HepG2 (cell line): ENCODE data around the gene RSRC2. TPM values are rescaled to one million over a fixed set of nuclear protein-coding genes. Genes with fewer than 3 reads are reported as not detected.

Experiments
- CENPX ChIP-seq: sonication (generic); formaldehyde crosslinking; IDR thresholded peaks from 2 replicates; pipeline ENCODE4 v1.9.0; 2021; ENCODE audit warnings: mild to moderate bottlenecking, missing genetic modification reagents, moderate library complexity
- RELA ChIP-seq: sonication (generic); formaldehyde crosslinking; IDR thresholded peaks from 2 replicates; pipeline ENCODE4 v1.4.0; 2020; ENCODE audit warnings: missing genetic modification reagents
- ZFP82 ChIP-seq: sonication (generic); formaldehyde crosslinking; IDR thresholded peaks from 2 replicates; pipeline ENCODE4 v1.5.1; 2020; ENCODE audit warnings: mild to moderate bottlenecking, missing genetic modification reagents, borderline replicate concordance
- ZNF609 ChIP-seq: sonication (generic); formaldehyde crosslinking; IDR thresholded peaks from 2 replicates; pipeline ENCODE4 v1.4.0; 2020; ENCODE audit warnings: mild to moderate bottlenecking, missing genetic modification reagents, borderline replicate concordance
- ZNF619 ChIP-seq: sonication (generic); formaldehyde crosslinking; IDR thresholded peaks from 2 replicates; pipeline ENCODE4 v1.4.0; 2020; ENCODE audit warnings: mild to moderate bottlenecking, missing genetic modification reagents
- ZNF639 ChIP-seq: conservative IDR thresholded peaks from 2 replicates; pipeline ENCODE4 v1.6.1; 2018; ENCODE audit warnings: missing genetic modification reagents
- polyA plus RNA-seq, 8 experiments: library from polyadenylated mRNA; depleted of rRNA in 3 of 8; stranded (reverse) in 7 of 8; unstranded in 1 of 8; fragments of >200 nt; fragmentation: Illumina TruSeq in 4 of 8; extraction: Trizol in 4 of 8; gene quantifications; 2 replicates each; pipeline versions ENCODE4 v1.2.1 to v1.2.3, GENCODE V29; 2011 to 2016; ENCODE audit warnings: low read depth in 4 of 8, missing spikeins in 1 of 8, mixed read lengths in 1 of 8; ENCODE audit not compliant: insufficient read depth in 1 of 8
- total RNA-seq, 5 experiments: library from RNA; depleted of rRNA; stranded (reverse); fragments of >200 nt; fragmentation: Illumina TruSeq; extraction: Trizol; gene quantifications; 2 replicates each; pipeline ENCODE4 v1.2.3, GENCODE V29; 2016; ENCODE audit warnings: low read depth in 1 of 5

Gene RSRC2
- total and polyA plus RNA-seq, 2 of the 13 experiments (the other 11 are each of a cell fraction or from before 2014, with no cell fraction given), result 31.4 to 77.8 TPM

GRCh38 chr12:122500685-122501488 is 25.8 kb downstream of the RSRC2 start, which contains the start of gene ZCCHC8 (continued):
- no peak; the same call in 1 of the 2 replicates for TF ChIP-seq ZNF639 (CRISPR knock-in tag)
- TF ChIP-seq CENPX (CRISPR knock-in tag), result no peak
- TF ChIP-seq ZNF609 (CRISPR knock-in tag), result peak; percentile 28; the same call in 1 of the 2 replicates
- peak; percentile 89 for TF ChIP-seq ZNF619
- TF ChIP-seq ZFP82 (CRISPR knock-in tag), result peak; percentile 57; the same call in 1 of the 2 replicates
- no peak for TF ChIP-seq RELA (CRISPR knock-in tag)
